Fibroblast of lung (primary cell): ENCODE measurements around the gene CCDC149.

Source experiments
- EZH2 ChIP-seq: IDR thresholded peaks from 2 replicates; pipeline ENCODE4 v1.5.1; 2012; ENCODE audit warnings: low read length, control low read depth, mild to moderate bottlenecking; ENCODE audit errors: missing control alignments
- TF ChIP-seq, protein P1 (sequence below), 2 donors: IDR thresholded peaks in 1 of 2; conservative IDR thresholded peaks in 1 of 2; 1 replicate in 1 of 2; 2 replicates in 1 of 2; pipeline ENCODE4 v1.5.1; 2011 to 2012; ENCODE audit warnings: low read length in 2 of 2, control low read depth in 1 of 2, inconsistent platforms in 1 of 2, low read depth in 1 of 2, mild to moderate bottlenecking in 1 of 2

DNA sequence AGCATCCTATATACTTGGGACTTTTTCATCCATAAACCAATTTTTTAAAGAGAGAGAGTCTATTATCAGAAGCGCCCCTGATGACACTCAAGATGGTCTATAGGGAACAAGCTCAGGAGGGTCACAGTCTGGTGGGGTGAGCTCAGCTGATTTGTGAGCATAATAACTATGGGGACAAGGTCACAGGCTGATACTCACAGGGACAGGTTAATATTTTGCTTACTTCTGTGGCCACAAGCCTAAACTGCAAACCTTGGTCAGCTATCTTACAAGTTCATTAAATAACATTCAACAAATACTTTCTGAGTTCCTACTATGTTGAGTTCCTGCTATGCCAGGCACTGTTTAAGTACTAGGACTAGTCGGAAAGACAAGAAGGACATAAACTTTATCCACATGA is 10.2 kb upstream of the CCDC149 start:
- no peak for TF ChIP-seq EZH2
- TF ChIP-seq, protein P1, sequence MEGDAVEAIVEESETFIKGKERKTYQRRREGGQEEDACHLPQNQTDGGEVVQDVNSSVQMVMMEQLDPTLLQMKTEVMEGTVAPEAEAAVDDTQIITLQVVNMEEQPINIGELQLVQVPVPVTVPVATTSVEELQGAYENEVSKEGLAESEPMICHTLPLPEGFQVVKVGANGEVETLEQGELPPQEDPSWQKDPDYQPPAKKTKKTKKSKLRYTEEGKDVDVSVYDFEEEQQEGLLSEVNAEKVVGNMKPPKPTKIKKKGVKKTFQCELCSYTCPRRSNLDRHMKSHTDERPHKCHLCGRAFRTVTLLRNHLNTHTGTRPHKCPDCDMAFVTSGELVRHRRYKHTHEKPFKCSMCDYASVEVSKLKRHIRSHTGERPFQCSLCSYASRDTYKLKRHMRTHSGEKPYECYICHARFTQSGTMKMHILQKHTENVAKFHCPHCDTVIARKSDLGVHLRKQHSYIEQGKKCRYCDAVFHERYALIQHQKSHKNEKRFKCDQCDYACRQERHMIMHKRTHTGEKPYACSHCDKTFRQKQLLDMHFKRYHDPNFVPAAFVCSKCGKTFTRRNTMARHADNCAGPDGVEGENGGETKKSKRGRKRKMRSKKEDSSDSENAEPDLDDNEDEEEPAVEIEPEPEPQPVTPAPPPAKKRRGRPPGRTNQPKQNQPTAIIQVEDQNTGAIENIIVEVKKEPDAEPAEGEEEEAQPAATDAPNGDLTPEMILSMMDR (conservative IDR thresholded peaks at IDR 0.05 in 1 of 2, IDR thresholded peaks at IDR 0.05 in 1 of 2; ENCODE audit: low read depth in 1 of 2, low read length in 2 of 2): no peak
